ENCODE data around the gene GNRHR.

- no peak for TF ChIP-seq CTCF (IDR thresholded peaks at IDR 0.05; ENCODE audit: borderline replicate concordance, extremely low read depth, low read length, poor library complexity, severe bottlenecking)
- no peak for TF ChIP-seq EZH2 (IDR thresholded peaks at IDR 0.05; ENCODE audit: borderline replicate concordance, low read depth, low read length, severe bottlenecking)
Observed at GRCh38 chr4:67702166-67702565, 52.0 kb downstream of the GNRHR start.
